HEK293 (cell line): Measurements from ENCODE around the gene TANGO2.
A peak's percentile ranks its signal among the peaks of the same experiment; 100 is the strongest.

Source experiments
- CTCF ChIA-PET: fragments of 350-600 bp; formaldehyde crosslinking; extraction: SDS; loops from one replicate; lab custom pipeline; 2021; ENCODE audit warnings: antibody characterized with exemption; lab: Yijun Ruan, JAX
- POLR2A ChIA-PET: fragments of 300-600 bp; formaldehyde crosslinking; extraction: SDS; loops from one replicate; lab custom pipeline; 2020; ENCODE audit warnings: antibody characterized with exemption, inconsistent platforms; lab: Yijun Ruan, JAX
- H3K27ac ChIP-seq: fragments of 200-500 bp; sonication (Bioruptor generic); 2 replicates; pipeline ENCODE4 v1.5.1; 2014; ENCODE audit warnings: low read depth, low read length, control low read depth, inconsistent platforms; ENCODE audit errors: extremely low read depth
- H3K36me3 ChIP-seq, 2 experiments: fragments of 200-500 bp in 1 of 2; sonication (Bioruptor generic) in 1 of 2; 1 replicate in 1 of 2; 2 replicates in 1 of 2; pipeline ENCODE4 v1.5.1; 2014 to 2017; ENCODE audit warnings: inconsistent platforms in 2 of 2, low read length in 2 of 2; ENCODE audit not compliant: control insufficient read depth in 2 of 2, insufficient read depth in 1 of 2
- H3K4me1 ChIP-seq: fragments of 200-500 bp; sonication (Bioruptor generic); 2 replicates; pipeline ENCODE4 v1.5.1; 2014; ENCODE audit warnings: mild to moderate bottlenecking, low read length, inconsistent platforms; ENCODE audit not compliant: control insufficient read depth, insufficient read depth
- H3K4me3 ChIP-seq: 2 replicates; pipeline ENCODE4 v1.5.1; 2011; ENCODE audit warnings: low read depth, mild to moderate bottlenecking, control low read depth, low read length, moderate library complexity
- H3K9me3 ChIP-seq: fragments of 200-500 bp; sonication (Bioruptor generic); 2 replicates; pipeline ENCODE4 v1.5.1; 2014; ENCODE audit warnings: low read depth, low read length, inconsistent platforms; ENCODE audit not compliant: control insufficient read depth, insufficient read depth
- FEZF1 ChIP-seq: fragments of 450-650 bp; formaldehyde crosslinking; IDR thresholded peaks from 2 replicates; pipeline ENCODE4 v1.5.1; 2016; ENCODE audit warnings: missing biosample characterization, missing genetic modification characterization
- GLIS1 ChIP-seq: fragments of 450-650 bp; formaldehyde crosslinking; IDR thresholded peaks from 2 replicates; pipeline ENCODE4 v1.5.1; 2016; ENCODE audit warnings: missing biosample characterization, missing genetic modification characterization
- HOXA7 ChIP-seq: sonication (generic); formaldehyde crosslinking; IDR thresholded peaks from 2 replicates; pipeline ENCODE4 v1.8.1; 2022; ENCODE audit warnings: missing genetic modification reagents, borderline replicate concordance
- HOXD13 ChIP-seq: sonication (generic); formaldehyde crosslinking; IDR thresholded peaks from 2 replicates; pipeline ENCODE4 v1.8.0; 2022; ENCODE audit warnings: missing genetic modification reagents, borderline replicate concordance
- KLF10 ChIP-seq: fragments of 450-650 bp; IDR thresholded peaks from 2 replicates; pipeline ENCODE4 v1.5.1; 2018; ENCODE audit warnings: missing biosample characterization, mild to moderate bottlenecking, missing genetic modification characterization
- KLF16 ChIP-seq: fragments of 450-650 bp; formaldehyde crosslinking; IDR thresholded peaks from 2 replicates; pipeline ENCODE4 v1.5.1; 2017; ENCODE audit warnings: missing biosample characterization, missing genetic modification characterization
- KLF17 ChIP-seq: fragments of 450-650 bp; formaldehyde crosslinking; IDR thresholded peaks from 2 replicates; pipeline ENCODE4 v1.5.1; 2016; ENCODE audit warnings: missing biosample characterization, missing genetic modification characterization
- PRDM10 ChIP-seq: fragments of 450-650 bp; formaldehyde crosslinking; IDR thresholded peaks from 2 replicates; pipeline ENCODE4 v1.5.1; 2016; ENCODE audit warnings: missing biosample characterization, missing genetic modification characterization
- SETDB1 ChIP-seq: IDR thresholded peaks from one replicate; pipeline ENCODE4 v1.6.1; 2017; ENCODE audit warnings: mild to moderate bottlenecking, low read length, moderate library complexity, mixed read lengths; ENCODE audit not compliant: insufficient read length
- WT1 ChIP-seq: fragments of 450-650 bp; formaldehyde crosslinking; IDR thresholded peaks from 2 replicates; pipeline ENCODE4 v1.5.1; 2016; ENCODE audit warnings: missing biosample characterization, missing genetic modification characterization
- ZBTB44 ChIP-seq: fragments of 450-650 bp; IDR thresholded peaks from 2 replicates; pipeline ENCODE4 v1.5.1; 2018; ENCODE audit warnings: missing biosample characterization, mild to moderate bottlenecking, missing genetic modification characterization
- ZBTB7A ChIP-seq: fragments of 450-650 bp; formaldehyde crosslinking; IDR thresholded peaks from 2 replicates; pipeline ENCODE4 v1.5.1; 2016; ENCODE audit warnings: low read depth, missing biosample characterization, missing genetic modification characterization
- ZBTB8A ChIP-seq: fragments of 450-650 bp; formaldehyde crosslinking; IDR thresholded peaks from 2 replicates; pipeline ENCODE4 v1.5.1; 2016; ENCODE audit warnings: missing biosample characterization, missing genetic modification characterization
- ZFP37 ChIP-seq: fragments of 450-650 bp; formaldehyde crosslinking; IDR thresholded peaks from 2 replicates; pipeline ENCODE4 v1.5.1; 2016; ENCODE audit warnings: missing biosample characterization, missing genetic modification characterization
- ZNF121 ChIP-seq: fragments of 450-650 bp; formaldehyde crosslinking; IDR thresholded peaks from 2 replicates; pipeline ENCODE4 v1.5.1; 2016; ENCODE audit warnings: missing biosample characterization, missing genetic modification characterization
- ZNF248 ChIP-seq: fragments of 450-650 bp; formaldehyde crosslinking; IDR thresholded peaks from 2 replicates; pipeline ENCODE4 v1.5.1; 2017; ENCODE audit warnings: missing biosample characterization, missing genetic modification characterization
- ZNF391 ChIP-seq: fragments of 450-650 bp; formaldehyde crosslinking; IDR thresholded peaks from 2 replicates; pipeline ENCODE4 v1.5.1; 2016; ENCODE audit warnings: low read depth, missing biosample characterization, missing genetic modification characterization, borderline replicate concordance
- ZNF394 ChIP-seq: fragments of 450-650 bp; formaldehyde crosslinking; IDR thresholded peaks from 2 replicates; pipeline ENCODE4 v1.5.1; 2016; ENCODE audit warnings: missing biosample characterization, missing genetic modification characterization, mild to moderate bottlenecking, moderate library complexity, borderline replicate concordance
- ZNF513 ChIP-seq: fragments of 450-650 bp; IDR thresholded peaks from 2 replicates; pipeline ENCODE4 v1.5.1; 2018; ENCODE audit warnings: missing biosample characterization, missing genetic modification characterization
- ZNF571 ChIP-seq: fragments of 450-650 bp; formaldehyde crosslinking; IDR thresholded peaks from 2 replicates; pipeline ENCODE4 v1.5.0; 2017; ENCODE audit warnings: missing biosample characterization, missing genetic modification characterization
- ZNF623 ChIP-seq: fragments of 450-650 bp; formaldehyde crosslinking; IDR thresholded peaks from 2 replicates; pipeline ENCODE4 v1.5.1; 2016; ENCODE audit warnings: missing biosample characterization, missing genetic modification characterization
- ZNF677 ChIP-seq: fragments of 450-650 bp; IDR thresholded peaks from 2 replicates; pipeline ENCODE4 v1.5.0; 2018; ENCODE audit warnings: missing biosample characterization, mild to moderate bottlenecking, missing genetic modification characterization, moderate library complexity
- ZSCAN30 ChIP-seq: fragments of 450-650 bp; IDR thresholded peaks from 2 replicates; pipeline ENCODE4 v1.5.1; 2018; ENCODE audit warnings: missing biosample characterization, mild to moderate bottlenecking, missing genetic modification characterization, moderate library complexity

The TANGO2 gene

GRCh38 chr22:20020533-20021195 lies at the start of gene TANGO2 (continued):
- TF ChIP-seq PRDM10 (tag by site-specific recombination) (peak; percentile 84), KLF10 (peak; percentile 28; the same call in 1 of the 2 replicates), ZNF677 (tag by site-specific recombination) (no peak), ZNF623 (tag by site-specific recombination) (no peak), ZBTB8A (tag by site-specific recombination) (no peak), ZBTB7A (0 out of 2 replicates have a peak, but pooled peaks have one; percentile 28), SETDB1 (no peak), HOXA7 (CRISPR knock-in tag) (no peak), KLF17 (no peak), ZNF394 (tag by site-specific recombination) (no peak), ZNF391 (tag by site-specific recombination) (no peak), WT1 (tag by site-specific recombination) (no peak)

- Histone ChIP-seq H3K4me3 (no peak overlapping the region), H3K36me3 (peaks cover 0 to 75% of the 10 kb centered on the region in 2 experiments; a peak in 1 of 3 replicates), H3K4me1 (no peaks in the 10 kb centered on the region), H3K9me3 (no peaks in the 10 kb centered on the region), H3K27ac (no peak overlapping the region)
- POLR2A ChIA-PET: interaction anchor here (1.0 to 5.8 kb wide), 2 partner anchors 13 to 41 kb away, joined by 5 to 26 read pairs; no protein-coding TSS in a partner anchor
- TF ChIP-seq KLF16 (no peak), GLIS1 (peak; percentile 54; the same call in 1 of the 2 replicates)
- CTCF ChIA-PET: interaction anchor here (0.6 to 12.8 kb wide), 9 partner anchors 12 to 139 kb away, joined by 3 to 150 read pairs (median 5); partner anchors contain the start of gene TANGO2
Measured at GRCh38 chr22:19971276-19972124, 49.4 kb upstream of the TANGO2 start.

GRCh38 chr22:19972251-19972650 lies 48.7 kb upstream of the TANGO2 start:
- H3K27ac ChIP-seq: no peak overlapping the region
- no peaks in the 10 kb centered on the region for H3K9me3 ChIP-seq
- ChIA-PET CTCF (interaction anchor here (0.8 to 12.8 kb wide), 7 partner anchors 12 to 195 kb away, joined by 3 to 150 read pairs (median 6); no protein-coding TSS in a partner anchor), POLR2A (interaction anchor here (0.5 to 5.8 kb wide), 3 partner anchors 12 to 109 kb away, joined by 3 to 26 read pairs (median 5); no protein-coding TSS in a partner anchor)
- no peak overlapping the region for H3K4me3 ChIP-seq
- H3K36me3 ChIP-seq: peaks cover 0 to 72% of the 10 kb centered on the region in 2 experiments; a peak in 1 of 3 replicates
- no peaks in the 10 kb centered on the region for H3K4me1 ChIP-seq
- TF ChIP-seq ZNF248 (tag by site-specific recombination) (no peak), ZBTB44 (no peak), ZNF513 (tag by site-specific recombination) (no peak), HOXD13 (CRISPR knock-in tag) (no peak), ZNF571 (no peak), ZFP37 (tag by site-specific recombination) (no peak), ZNF121 (no peak), FEZF1 (no peak), ZSCAN30 (tag by site-specific recombination) (no peak), ZNF677 (tag by site-specific recombination) (no peak)
